HL-60 (cell line): ENCODE results near the gene PPP1R9A.

Source experiments
- DNase-seq, 2 experiments: peaks; one replicate each; pipeline ENCODE4 v3.0.0-alpha.2; 2010 to 2020; ENCODE audit warnings: low read depth in 1 of 2, low spot score in 1 of 2
- H3K27ac ChIP-seq: fragments of 250-450 bp; sonication (Bioruptor Pico); replicated peaks from 2 replicates; pipeline ENCODE4 v1.5.1; 2020; ENCODE audit warnings: mild to moderate bottlenecking, moderate library complexity
- H3K27me3 ChIP-seq: fragments of 250-450 bp; sonication (Bioruptor Pico); 2 replicates; pipeline ENCODE4 v1.5.1; 2021; ENCODE audit warnings: mild to moderate bottlenecking, moderate library complexity; ENCODE audit not compliant: insufficient read depth, poor library complexity, severe bottlenecking
- H3K4me3 ChIP-seq: replicated peaks from 2 replicates; pipeline ENCODE4 v1.5.1; 2011; ENCODE audit warnings: mild to moderate bottlenecking, control low read depth, low read length; ENCODE audit not compliant: insufficient read depth
- CTCF ChIP-seq: IDR thresholded peaks from one replicate; pipeline ENCODE4 v1.5.1; 2011; ENCODE audit warnings: low read length, control low read depth, inconsistent platforms; ENCODE audit not compliant: insufficient read depth
- GABPA ChIP-seq: IDR thresholded peaks from 2 replicates; pipeline ENCODE4 v1.6.1; 2012; ENCODE audit warnings: low read depth
- POLR2AphosphoS5 ChIP-seq: IDR thresholded peaks from 2 replicates; pipeline ENCODE4 v1.6.1; 2012; ENCODE audit warnings: low read depth
- REST ChIP-seq: IDR thresholded peaks from 2 replicates; pipeline ENCODE4 v1.6.1; 2012; ENCODE audit warnings: low read depth; ENCODE audit not compliant: insufficient replicate concordance
- SPI1 ChIP-seq: IDR thresholded peaks from 2 replicates; pipeline ENCODE4 v1.6.1; 2012; ENCODE audit warnings: low read depth, mild to moderate bottlenecking, borderline replicate concordance

The PPP1R9A gene

GRCh38 chr7:95097851-95098250, 190.5 kb downstream of the PPP1R9A start:
- Histone ChIP-seq H3K27me3 (no peaks in the 10 kb centered on the region), H3K4me3 (no peak overlapping the region), H3K27ac (no peak overlapping the region)
- DNase-seq = no peak
- no peak for TF ChIP-seq POLR2AphosphoS5

- TF ChIP-seq GABPA = no peak
- TF ChIP-seq CTCF = no peak
- TF ChIP-seq REST = no peak
- TF ChIP-seq SPI1 = no peak
- no peak for TF ChIP-seq POLR2AphosphoS5
- DNase-seq = no peak
These were observed 191.7 kb downstream of the PPP1R9A start for GRCh38 chr7:95099106-95099505.

GRCh38 chr7:95101422-95101821, 194.0 kb downstream of the PPP1R9A start:
- no peak overlapping the region for H3K27ac ChIP-seq
- TF ChIP-seq POLR2AphosphoS5 = no peak
- no peak for TF ChIP-seq CTCF
- no peak for TF ChIP-seq GABPA
- TF ChIP-seq REST = no peak
- TF ChIP-seq SPI1 = no peak
- DNase-seq = no peak
- no peaks in the 10 kb centered on the region for H3K27me3 ChIP-seq
- no peak overlapping the region for H3K4me3 ChIP-seq

More at GRCh38 chr7:95099106-95099505, 191.7 kb downstream of the PPP1R9A start:
- H3K27ac ChIP-seq = no peak overlapping the region
- no peak overlapping the region for H3K4me3 ChIP-seq
- no peaks in the 10 kb centered on the region for H3K27me3 ChIP-seq

- Histone ChIP-seq H3K27me3 (no peaks in the 10 kb centered on the region), H3K4me3 (no peak overlapping the region), H3K27ac (no peak overlapping the region)
- TF ChIP-seq SPI1 (no peak), CTCF (no peak), GABPA (no peak), REST (no peak), POLR2AphosphoS5 (no peak)
- DNase-seq = no peak
These were observed 195.3 kb downstream of the PPP1R9A start for GRCh38 chr7:95102662-95103061.
